ENCODE data around the gene POSTN. TPM values are rescaled to one million over a fixed set of nuclear protein-coding genes. Genes with fewer than 3 reads are reported as not detected.

Gene POSTN
- total RNA-seq, 3 donors from 2014 or later (not counting 1 experiment from before 2014, with no cell fraction given): not detected

GRCh38 chr13:37641391-37641790 lies 42.8 kb upstream of the POSTN start:
- Mint-ChIP-seq H3K4me1 (no peaks in the 10 kb centered on the region), H3K27ac (no peak overlapping the region), H3K36me3 (peaks cover 4% of the 10 kb centered on the region), H3K4me3 (no peak overlapping the region), H3K27me3 (ENCODE audit: low read depth in 2 of 2) (no peaks in the 10 kb centered on the region), H3K9me3 (peaks cover 4 to 11% of the 10 kb centered on the region in 2 donors)
- intact Hi-C loops (cut with micrococcal nuclease): no loop called here
- WGBS (ENCODE audit: insufficient coverage): 94% methylated on average over 2 of the region's 2 CpGs
- Histone ChIP-seq H3K27me3 (ENCODE audit: control insufficient read depth, insufficient read depth, low read length) (no peaks in the 10 kb centered on the region), H3K36me3 (ENCODE audit: control insufficient read depth, insufficient read depth, low read length) (no peaks in the 10 kb centered on the region), H3K27ac (ENCODE audit: low read length) (no peak overlapping the region), H3K9me3 (ENCODE audit: control insufficient read depth, insufficient read depth, low read length) (no peaks in the 10 kb centered on the region), H3K4me3 (ENCODE audit: low read length) (no peak overlapping the region), H3K4me1 (ENCODE audit: control insufficient read depth, insufficient read depth, low read length) (no peaks in the 10 kb centered on the region)
- DNase-seq (no peak), ATAC-seq (no peak)
- no peak for TF ChIP-seq CTCF (IDR thresholded peaks at IDR 0.05)

- no peaks in the 10 kb centered on the region for H3K27me3 Mint-ChIP-seq (ENCODE audit: low read depth in 2 of 2)
- Histone ChIP-seq H3K36me3 (ENCODE audit: control insufficient read depth, insufficient read depth, low read length) (no peaks in the 10 kb centered on the region), H3K9me3 (ENCODE audit: control insufficient read depth, insufficient read depth, low read length) (no peaks in the 10 kb centered on the region), H3K27ac (ENCODE audit: low read length) (no peak overlapping the region), H3K27me3 (ENCODE audit: control insufficient read depth, insufficient read depth, low read length) (no peaks in the 10 kb centered on the region), H3K4me1 (ENCODE audit: control insufficient read depth, insufficient read depth, low read length) (no peaks in the 10 kb centered on the region), H3K4me3 (ENCODE audit: low read length) (no peak overlapping the region)
- no peak overlapping the region for H3K4me3 Mint-ChIP-seq
- H3K9me3 Mint-ChIP-seq: peaks cover 4 to 11% of the 10 kb centered on the region in 2 donors
- WGBS (ENCODE audit: insufficient coverage): 0% methylated on average over 1 of the region's 2 CpGs
- intact Hi-C loops (cut with micrococcal nuclease): no loop called here
- no peak for DNase-seq
- no peaks in the 10 kb centered on the region for H3K4me1 Mint-ChIP-seq
- no peak overlapping the region for H3K27ac Mint-ChIP-seq
- H3K36me3 Mint-ChIP-seq: peaks cover 4% of the 10 kb centered on the region
- no peak for TF ChIP-seq CTCF (IDR thresholded peaks at IDR 0.05)
- no peak for ATAC-seq
These were observed 41.9 kb upstream of the POSTN start for GRCh38 chr13:37640499-37640898.

- H3K27me3 Mint-ChIP-seq (ENCODE audit: low read depth in 2 of 2): no peaks in the 10 kb centered on the region
- H3K27ac Mint-ChIP-seq: no peak overlapping the region
- H3K4me1 ChIP-seq (ENCODE audit: control insufficient read depth, insufficient read depth, low read length): no peaks in the 10 kb centered on the region
- no peak overlapping the region for H3K27ac ChIP-seq (ENCODE audit: low read length)
- H3K27me3 ChIP-seq (ENCODE audit: control insufficient read depth, insufficient read depth, low read length): no peaks in the 10 kb centered on the region
- DNase-seq (no peak), ATAC-seq (no peak)
- H3K4me1 Mint-ChIP-seq: no peaks in the 10 kb centered on the region
- peaks cover 0 to 4% of the 10 kb centered on the region in 2 donors for H3K9me3 Mint-ChIP-seq
- H3K4me3 ChIP-seq (ENCODE audit: low read length): no peak overlapping the region
- 95% methylated on average over 2 of the region's 8 CpGs for WGBS (ENCODE audit: insufficient coverage)
- no peak for TF ChIP-seq CTCF (IDR thresholded peaks at IDR 0.05)
- H3K36me3 Mint-ChIP-seq: peaks cover 1% of the 10 kb centered on the region
- H3K4me3 Mint-ChIP-seq: no peak overlapping the region
- intact Hi-C loops (cut with micrococcal nuclease): no loop called here
- H3K9me3 ChIP-seq (ENCODE audit: control insufficient read depth, insufficient read depth, low read length): no peaks in the 10 kb centered on the region
- H3K36me3 ChIP-seq (ENCODE audit: control insufficient read depth, insufficient read depth, low read length): no peaks in the 10 kb centered on the region
These were observed 38.1 kb upstream of the POSTN start for GRCh38 chr13:37636701-37637100.

GRCh38 chr13:37632294-37632693 lies 33.7 kb upstream of the POSTN start:
- no peaks in the 10 kb centered on the region for H3K36me3 Mint-ChIP-seq
- 63% methylated on average over 5 of the region's 5 CpGs for WGBS (ENCODE audit: insufficient coverage)

More at GRCh38 chr13:37632294-37632693, 33.7 kb upstream of the POSTN start:
- no peak overlapping the region for H3K4me3 ChIP-seq (ENCODE audit: low read length)
- no peak for TF ChIP-seq CTCF (IDR thresholded peaks at IDR 0.05)
- H3K36me3 ChIP-seq (ENCODE audit: control insufficient read depth, insufficient read depth, low read length): no peaks in the 10 kb centered on the region
- ATAC-seq (no peak), DNase-seq (no peak)
- no peaks in the 10 kb centered on the region for H3K4me1 ChIP-seq (ENCODE audit: control insufficient read depth, insufficient read depth, low read length)
- Mint-ChIP-seq H3K27ac (no peak overlapping the region), H3K4me3 (no peak overlapping the region), H3K4me1 (no peaks in the 10 kb centered on the region), H3K9me3 (no peaks in the 10 kb centered on the region), H3K27me3 (ENCODE audit: low read depth in 2 of 2) (no peaks in the 10 kb centered on the region)
- no peak overlapping the region for H3K27ac ChIP-seq (ENCODE audit: low read length)
- intact Hi-C loops (cut with micrococcal nuclease): no loop called here
- no peaks in the 10 kb centered on the region for H3K27me3 ChIP-seq (ENCODE audit: control insufficient read depth, insufficient read depth, low read length)
- no peaks in the 10 kb centered on the region for H3K9me3 ChIP-seq (ENCODE audit: control insufficient read depth, insufficient read depth, low read length)

Measured in natural killer cell (primary cell).